ENCODE data around the gene LEMD3.

DNA sequence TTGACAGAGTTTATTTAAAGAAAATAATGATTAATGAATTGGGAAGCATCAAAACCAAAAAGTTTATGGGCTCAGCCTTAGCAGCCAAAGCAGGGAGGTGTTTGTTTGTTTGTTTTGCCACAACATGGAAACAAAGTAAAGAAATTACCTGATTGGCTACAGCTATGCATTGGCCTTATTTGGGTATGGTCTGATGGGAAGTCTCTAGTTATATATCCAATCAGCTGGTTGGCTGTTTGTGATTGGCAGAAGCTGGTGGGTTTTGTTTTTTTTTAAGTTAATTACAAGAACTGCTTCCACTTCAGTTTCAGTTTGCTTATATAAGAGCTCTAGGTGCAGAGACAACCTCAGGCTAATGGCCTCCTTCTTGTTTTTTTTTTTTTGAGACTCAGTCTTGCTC, 4.6 kb upstream of the LEMD3 start:
- TF ChIP-seq CTCF (conservative IDR thresholded peaks at IDR 0.05; ENCODE audit: low read depth, low read length) (no peak), EZH2 (IDR thresholded peaks at IDR 0.05; ENCODE audit: low read length, unreplicated experiment) (no peak)
